Inflammatory macrophage (primary cell): ENCODE data around the gene MTX1.

Experiments used
- DNase-seq, 2 donors: peaks; one replicate each; pipeline ENCODE4 v3.0.0-alpha.2; 2020 to 2022

MTX1 gene

DNA sequence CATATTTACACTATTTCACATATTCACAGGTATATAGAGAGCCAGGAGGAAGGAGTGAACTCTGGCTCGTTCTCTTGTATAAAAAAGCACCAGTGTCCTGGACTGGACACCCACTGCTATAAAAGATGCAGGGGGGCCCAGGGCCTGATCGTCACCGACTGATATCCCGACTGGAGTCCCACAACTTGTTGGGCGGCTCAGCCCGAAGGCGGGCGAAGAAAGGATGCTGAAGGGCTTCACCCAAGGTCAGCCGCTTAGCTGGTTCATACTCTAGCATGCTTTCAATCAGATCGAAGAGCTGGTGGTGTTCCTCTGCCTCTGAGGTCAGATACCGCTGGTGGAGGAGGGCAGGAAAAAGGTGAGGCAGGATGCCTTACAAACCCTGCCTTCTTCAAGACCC is 54.6 kb downstream of the MTX1 start:
- no peak for DNase-seq
